SK-N-SH (cell line): ENCODE measurements around the gene CSNK1G3.

Experiments used
- CHD2 ChIP-seq: fragments of 150-350 bp; IDR thresholded peaks from 2 replicates; pipeline ENCODE4 v1.6.1; 2018; ENCODE audit warnings: low read length; ENCODE audit not compliant: partially characterized antibody
- EP300 ChIP-seq, 2 experiments: IDR thresholded peaks; 2 replicates each; pipeline versions ENCODE4 v1.4.0 to v1.6.1; 2012; ENCODE audit warnings: borderline replicate concordance in 1 of 2, low read depth in 1 of 2, low read length in 1 of 2
- EZH2phosphoT487 ChIP-seq: fragments of 200-600 bp; sonication (generic); IDR thresholded peaks from 2 replicates; pipeline ENCODE4 v1.6.1; 2017; ENCODE audit warnings: low read depth, mixed run types, mild to moderate bottlenecking, antibody characterized with exemption, moderate library complexity, borderline replicate concordance
- GABPA ChIP-seq: IDR thresholded peaks from 2 replicates; pipeline ENCODE4 v1.4.0; 2012; ENCODE audit warnings: low read depth, mild to moderate bottlenecking
- JUND ChIP-seq: IDR thresholded peaks from 2 replicates; pipeline ENCODE4 v1.4.0; 2012
- RAD21 ChIP-seq: IDR thresholded peaks from 2 replicates; pipeline ENCODE4 v1.6.1; 2012; ENCODE audit warnings: mild to moderate bottlenecking, low read length
- RXRA ChIP-seq: IDR thresholded peaks from 2 replicates; pipeline ENCODE4 v1.4.0; 2012; ENCODE audit warnings: low read depth, mild to moderate bottlenecking, borderline replicate concordance
- SMC3 ChIP-seq: IDR thresholded peaks from 2 replicates; pipeline ENCODE4 v1.6.1; 2012; ENCODE audit warnings: low read depth, low read length, improper control_type of control experiment
- TAF1 ChIP-seq: IDR thresholded peaks from 2 replicates; pipeline ENCODE4 v1.6.1; 2012; ENCODE audit warnings: low read depth, mild to moderate bottlenecking, low read length, moderate library complexity, borderline replicate concordance
- TCF12 ChIP-seq: IDR thresholded peaks from 2 replicates; pipeline ENCODE4 v1.4.0; 2012
- TEAD4 ChIP-seq: IDR thresholded peaks from 2 replicates; pipeline ENCODE4 v1.4.0; 2012; ENCODE audit warnings: mild to moderate bottlenecking, borderline replicate concordance; ENCODE audit not compliant: insufficient read depth
- TF ChIP-seq, protein P1 (sequence below): fragments of 200-600 bp; sonication (generic); IDR thresholded peaks from 2 replicates; pipeline ENCODE4 v1.6.1; 2017; ENCODE audit warnings: antibody characterized with exemption, mild to moderate bottlenecking, moderate library complexity
- TF ChIP-seq, protein P2 (sequence below): fragments of 150-350 bp; IDR thresholded peaks from 2 replicates; pipeline ENCODE4 v1.6.1; 2017; ENCODE audit warnings: antibody characterized with exemption, low read length, low read depth, borderline replicate concordance

DNA sequence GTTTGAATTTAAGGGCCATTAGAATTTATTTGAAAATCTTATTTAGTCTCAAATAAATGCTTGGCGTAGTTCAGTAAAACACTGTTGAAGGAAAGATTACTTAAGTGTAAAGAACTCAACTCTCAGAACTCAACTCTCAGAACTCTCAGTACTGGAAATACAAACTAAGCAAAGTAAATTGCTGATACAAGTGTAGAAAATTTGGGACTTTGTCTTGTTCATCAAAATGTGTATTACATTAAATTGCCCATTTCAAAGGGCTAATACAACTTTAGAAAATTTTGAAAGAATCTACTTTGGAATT is 99.4 kb downstream of the CSNK1G3 start:
- TF ChIP-seq JUND (no peak), TAF1 (no peak), EP300 (IDR thresholded peaks at IDR 0.05; ENCODE audit: borderline replicate concordance in 1 of 2, low read depth in 1 of 2, low read length in 1 of 2) (no peak), SMC3 (no peak), CHD2 (no peak), GABPA (no peak), TCF12 (no peak), TEAD4 (no peak), RAD21 (no peak), RXRA (no peak), EZH2phosphoT487 (no peak)
- TF ChIP-seq, protein P1, sequence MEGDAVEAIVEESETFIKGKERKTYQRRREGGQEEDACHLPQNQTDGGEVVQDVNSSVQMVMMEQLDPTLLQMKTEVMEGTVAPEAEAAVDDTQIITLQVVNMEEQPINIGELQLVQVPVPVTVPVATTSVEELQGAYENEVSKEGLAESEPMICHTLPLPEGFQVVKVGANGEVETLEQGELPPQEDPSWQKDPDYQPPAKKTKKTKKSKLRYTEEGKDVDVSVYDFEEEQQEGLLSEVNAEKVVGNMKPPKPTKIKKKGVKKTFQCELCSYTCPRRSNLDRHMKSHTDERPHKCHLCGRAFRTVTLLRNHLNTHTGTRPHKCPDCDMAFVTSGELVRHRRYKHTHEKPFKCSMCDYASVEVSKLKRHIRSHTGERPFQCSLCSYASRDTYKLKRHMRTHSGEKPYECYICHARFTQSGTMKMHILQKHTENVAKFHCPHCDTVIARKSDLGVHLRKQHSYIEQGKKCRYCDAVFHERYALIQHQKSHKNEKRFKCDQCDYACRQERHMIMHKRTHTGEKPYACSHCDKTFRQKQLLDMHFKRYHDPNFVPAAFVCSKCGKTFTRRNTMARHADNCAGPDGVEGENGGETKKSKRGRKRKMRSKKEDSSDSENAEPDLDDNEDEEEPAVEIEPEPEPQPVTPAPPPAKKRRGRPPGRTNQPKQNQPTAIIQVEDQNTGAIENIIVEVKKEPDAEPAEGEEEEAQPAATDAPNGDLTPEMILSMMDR, result no peak
- TF ChIP-seq, protein P2, sequence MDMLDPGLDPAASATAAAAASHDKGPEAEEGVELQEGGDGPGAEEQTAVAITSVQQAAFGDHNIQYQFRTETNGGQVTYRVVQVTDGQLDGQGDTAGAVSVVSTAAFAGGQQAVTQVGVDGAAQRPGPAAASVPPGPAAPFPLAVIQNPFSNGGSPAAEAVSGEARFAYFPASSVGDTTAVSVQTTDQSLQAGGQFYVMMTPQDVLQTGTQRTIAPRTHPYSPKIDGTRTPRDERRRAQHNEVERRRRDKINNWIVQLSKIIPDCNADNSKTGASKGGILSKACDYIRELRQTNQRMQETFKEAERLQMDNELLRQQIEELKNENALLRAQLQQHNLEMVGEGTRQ, result no peak
